ENCODE results near the gene BTRC. TPM values are rescaled to one million over a fixed set of nuclear protein-coding genes. Genes with fewer than 3 reads are reported as not detected.
"Not testable (repeated sequence)": the region's sequence is repeated elsewhere in the genome, so short reads cannot be mapped to it uniquely, and the experiment has no call there.

The BTRC gene
- total RNA-seq, 1 donor from 2014 or later: 16.7 TPM

DNA sequence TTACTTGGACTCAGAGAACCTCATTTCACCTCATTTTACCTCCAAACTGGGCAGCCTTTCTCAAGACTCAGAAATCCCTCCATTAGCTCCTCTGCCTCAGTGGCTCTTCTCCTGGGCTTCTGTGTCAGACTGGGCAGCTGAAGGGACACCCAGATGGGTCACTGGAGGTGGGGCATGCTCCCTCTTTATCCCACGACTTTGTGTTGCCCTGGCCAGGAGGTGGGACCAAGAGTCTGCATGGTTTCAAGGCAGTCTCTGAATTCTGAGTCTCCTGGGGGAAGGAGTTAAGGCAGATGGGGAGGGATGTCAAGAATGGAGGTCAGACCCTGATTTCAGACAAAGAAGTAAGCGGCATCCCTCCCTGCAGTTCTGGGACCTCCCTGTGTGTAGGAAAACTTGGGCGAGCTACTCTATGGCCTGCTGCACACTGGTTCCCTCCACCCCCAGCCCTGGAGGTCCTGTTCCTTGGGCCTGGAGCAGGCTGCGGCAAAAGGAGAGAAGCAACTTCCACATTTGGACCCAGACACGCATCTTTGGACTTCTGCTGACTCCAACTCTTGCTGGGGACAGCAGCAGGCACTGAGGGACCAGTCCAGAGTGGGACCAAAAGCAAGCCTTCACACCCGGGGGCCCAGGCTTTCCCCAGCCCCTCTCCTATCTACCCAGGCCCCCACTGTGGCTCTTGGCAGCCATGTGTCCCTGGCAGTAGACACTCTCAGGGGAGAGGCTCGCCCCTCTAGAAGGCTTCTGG lies 223.3 kb downstream of the BTRC start:
- no peak for DNase-seq (ENCODE audit: low read depth)

DNA sequence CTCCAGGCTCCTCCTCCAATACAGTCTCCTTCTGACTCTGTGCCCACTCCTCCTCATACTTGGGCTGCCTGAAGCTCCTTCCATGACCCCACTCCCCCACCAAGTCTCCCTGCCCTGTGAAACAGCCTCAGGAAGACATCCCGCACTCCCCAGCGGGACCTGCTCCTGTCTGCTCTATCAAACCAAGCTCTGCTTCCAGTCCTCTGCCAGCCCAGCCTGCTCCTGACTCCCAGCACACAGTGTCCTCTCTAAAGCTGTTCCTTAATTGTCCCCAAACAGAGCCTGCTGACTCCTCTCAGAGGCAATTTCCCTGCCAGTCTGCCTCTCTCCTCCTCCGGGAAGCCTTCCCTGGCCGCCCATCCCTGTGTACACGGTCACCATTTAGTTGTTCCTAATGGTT lies 224.2 kb downstream of the BTRC start:
- no peak for DNase-seq (ENCODE audit: low read depth)

DNA sequence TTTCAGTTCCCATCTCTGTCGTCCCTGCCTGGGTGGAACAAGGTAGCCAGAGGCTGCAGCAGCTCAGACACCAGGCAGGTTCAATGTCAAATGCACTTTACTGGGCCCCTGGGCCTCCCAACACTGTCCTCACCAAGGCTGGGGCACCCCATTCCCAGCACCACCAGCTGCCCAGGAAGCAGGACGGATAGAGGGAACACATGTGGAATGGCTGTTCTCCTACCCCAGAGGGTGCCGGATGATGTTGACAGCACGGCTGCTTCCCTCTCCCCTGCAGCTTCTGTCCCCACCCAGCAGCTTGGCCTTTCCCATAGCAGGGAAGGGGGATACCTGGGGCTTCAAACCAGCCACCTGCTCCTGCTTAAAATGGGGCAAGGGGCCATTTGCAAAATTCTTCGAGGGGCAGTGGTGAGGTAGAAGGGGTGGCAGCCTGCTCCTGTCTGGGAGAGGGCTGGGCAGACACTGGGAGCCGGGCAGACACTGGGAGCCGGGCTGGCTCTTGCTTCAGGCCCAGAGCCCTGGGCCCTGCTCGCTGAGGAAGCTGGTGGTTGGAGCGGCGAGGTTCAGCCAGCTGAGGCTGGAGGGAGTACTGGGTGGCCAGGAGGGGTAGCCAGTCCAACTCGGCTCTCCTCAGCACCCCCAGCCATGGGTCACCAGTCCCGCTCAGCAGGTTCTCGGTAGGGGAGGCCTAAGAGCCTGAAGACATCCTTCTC lies 225.0 kb downstream of the BTRC start:
- DNase-seq (ENCODE audit: low read depth): no peak

DNA sequence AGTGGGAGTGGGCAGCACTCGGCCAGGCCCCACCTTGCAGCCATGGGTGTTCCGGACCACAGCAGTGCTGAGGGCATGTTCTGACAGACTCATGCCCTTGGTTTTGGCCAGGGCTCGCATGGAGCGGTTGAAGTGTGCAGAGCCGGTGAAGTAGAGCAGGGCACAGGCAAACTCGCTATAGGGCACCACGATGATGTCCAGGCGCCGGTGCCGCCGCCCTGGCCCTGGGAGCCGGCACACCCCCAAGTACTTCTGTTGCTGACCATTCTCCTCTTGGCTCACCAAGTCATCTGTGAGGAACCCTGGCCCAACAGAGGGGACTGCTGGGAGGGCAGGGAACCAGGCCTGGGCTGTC lies 225.5 kb downstream of the BTRC start:
- no peak for DNase-seq (ENCODE audit: low read depth)

DNA sequence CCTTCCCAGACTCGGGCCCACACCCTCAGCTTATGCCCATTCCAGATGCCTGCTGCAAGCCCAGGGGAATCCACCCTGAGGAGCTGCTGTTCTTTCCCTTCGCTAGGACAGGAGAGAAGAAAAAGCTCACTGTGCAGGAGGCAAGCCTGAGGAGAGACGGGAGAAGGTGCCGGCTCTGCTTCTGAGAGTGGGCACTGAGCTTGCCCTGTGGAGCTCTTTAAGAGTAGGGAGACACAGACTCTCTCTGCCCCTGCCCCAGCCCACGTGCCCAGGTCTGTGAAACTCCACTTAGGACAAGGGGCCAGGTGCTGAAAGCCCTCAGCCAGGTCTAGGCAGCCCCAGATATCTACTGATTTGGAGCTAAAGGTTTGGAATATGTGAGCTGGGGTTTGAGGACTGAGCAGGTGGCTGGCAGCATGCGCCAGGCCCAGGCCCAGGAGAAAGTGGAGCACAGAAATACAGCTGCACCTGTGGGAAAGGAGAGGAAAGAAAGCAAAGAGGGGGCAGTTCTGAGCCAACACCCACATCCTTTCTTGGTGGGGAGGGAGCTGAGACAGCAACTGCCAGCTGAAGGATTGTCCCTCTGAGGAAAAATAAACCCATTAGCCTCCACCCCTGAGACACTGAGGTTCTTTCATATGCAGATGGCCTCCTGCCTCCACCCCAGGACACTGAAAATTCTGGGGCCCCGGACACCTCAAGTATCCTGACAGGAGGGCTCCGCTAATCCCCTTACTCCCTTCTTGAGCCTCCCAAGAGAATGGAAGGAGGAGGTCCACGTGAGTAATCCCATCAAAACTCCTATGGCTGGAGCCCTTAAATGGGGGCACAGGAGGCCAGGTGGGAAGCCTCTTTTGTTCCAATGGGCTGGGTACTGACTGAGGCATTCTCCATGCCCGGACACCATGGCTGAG lies 226.8 kb downstream of the BTRC start:
- DNase-seq (ENCODE audit: low read depth): no peak

DNA sequence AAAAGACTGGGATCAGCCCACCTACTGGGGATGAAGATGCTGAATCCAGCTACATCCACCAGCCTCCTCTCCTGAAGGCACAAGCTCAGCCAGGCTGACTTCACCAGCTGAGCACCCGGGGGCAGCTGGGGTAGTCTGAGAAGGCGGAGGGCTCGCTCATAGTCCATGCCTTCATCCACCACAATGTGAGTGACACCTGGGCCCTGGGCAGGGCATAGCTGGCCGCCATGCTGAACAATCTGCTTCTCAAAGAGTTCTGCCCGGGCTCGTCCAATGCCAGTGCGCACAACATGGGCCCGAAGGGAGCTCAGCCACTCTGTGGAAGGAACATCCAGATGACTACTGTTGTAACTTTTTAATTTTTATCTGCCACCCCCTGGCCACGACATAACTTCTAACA lies 231.9 kb downstream of the BTRC start:
- peak; percentile 9 for DNase-seq (ENCODE audit: low read depth)

DNA sequence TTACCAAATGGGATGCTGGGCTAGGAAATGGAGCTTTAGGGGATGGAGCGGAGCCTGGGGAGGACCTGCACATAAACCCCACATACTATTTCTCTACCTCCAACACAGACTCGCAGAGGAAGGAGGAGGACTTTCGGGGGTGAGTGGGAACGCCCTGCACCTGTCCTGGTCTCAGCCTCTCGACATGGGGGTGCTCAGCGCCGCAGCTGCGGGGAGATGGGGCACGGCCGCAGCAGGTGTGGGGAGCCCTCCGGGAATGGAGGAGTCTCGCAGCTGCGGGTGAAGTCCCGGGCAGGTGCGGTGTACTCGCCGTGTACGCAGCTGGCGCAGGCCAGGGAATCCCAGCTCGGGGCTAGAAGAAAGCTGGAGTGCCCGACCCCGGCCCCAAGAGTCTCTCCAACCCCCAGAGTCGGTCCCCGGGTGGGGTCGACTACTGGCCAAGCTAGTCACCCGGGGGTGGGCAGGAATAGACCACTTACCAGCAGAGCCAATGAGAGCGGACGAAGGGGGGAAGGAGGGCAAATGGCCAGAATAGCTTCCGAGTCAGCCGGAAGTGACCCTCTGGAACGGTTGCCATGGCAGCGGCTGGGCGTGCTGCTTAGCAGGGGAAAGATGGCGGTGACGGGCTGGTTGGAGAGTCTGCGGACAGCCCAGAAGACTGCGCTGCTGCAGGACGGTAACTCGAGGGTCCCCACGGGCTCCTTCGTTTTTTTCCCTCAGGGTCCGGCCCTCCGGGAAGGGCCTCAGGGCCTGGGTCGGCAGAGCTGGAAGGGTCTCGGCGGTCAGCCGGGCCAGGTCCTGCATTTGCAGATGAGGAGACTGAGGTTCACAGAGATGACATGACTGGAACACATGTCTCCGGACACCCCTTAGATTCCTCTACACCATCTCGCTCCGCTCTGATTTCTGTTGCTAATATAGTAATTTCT lies 234.0 kb downstream of the BTRC start, which contains the start of the genes DPCD and POLL:
TSS of gene DPCD (plus strand) at position 597 of the 929 bp plus-strand sequence. CDS start at position 613, 16 bp downstream.
TSS of gene POLL (minus strand) at position 533 of the 929 bp plus-strand sequence. CDS start 897 bp downstream, outside the sequence.
- peak; percentile 99 for DNase-seq (ENCODE audit: low read depth)

DNA sequence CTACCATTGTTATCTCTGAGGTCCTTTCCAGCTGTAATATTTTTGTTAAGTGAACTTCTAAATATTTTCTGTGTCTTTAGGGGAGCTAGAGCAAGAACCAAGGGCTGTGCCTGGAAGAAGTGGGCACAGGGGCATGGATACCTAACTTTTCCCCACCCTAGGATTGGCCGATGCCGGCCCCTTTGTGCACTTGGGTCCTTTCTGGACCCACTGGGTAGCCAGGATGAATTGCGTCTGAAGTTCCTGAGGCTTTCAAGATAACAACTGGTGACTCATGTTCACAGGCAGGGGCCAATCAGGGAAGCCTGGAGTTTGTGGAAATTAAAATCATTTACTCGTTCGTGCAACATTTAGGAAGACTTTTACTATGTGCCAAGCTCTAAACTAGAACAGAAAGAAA lies 234.9 kb downstream of the BTRC start:
- peak; percentile 24 for DNase-seq (ENCODE audit: low read depth)

DNA sequence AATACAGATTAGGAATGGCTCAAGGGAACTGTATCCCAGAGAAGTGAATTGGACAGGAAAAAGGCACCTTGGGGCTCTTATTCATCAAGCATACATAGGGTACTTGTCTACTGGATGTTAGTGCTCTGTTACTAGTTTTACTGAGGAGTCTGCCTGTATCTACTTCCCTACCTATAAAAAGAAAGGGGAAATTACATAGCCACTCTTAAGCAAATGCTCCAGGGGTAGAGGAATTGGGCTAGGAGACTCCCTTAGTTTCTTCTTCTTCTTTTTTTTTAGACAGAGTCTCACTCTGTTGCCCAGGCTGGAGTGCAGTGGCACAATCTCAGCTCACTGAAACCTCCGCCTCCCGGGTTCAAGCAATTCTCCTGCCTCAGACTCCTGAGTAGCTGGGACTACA lies 239.4 kb downstream of the BTRC start:
- not testable (repeated sequence) for DNase-seq (ENCODE audit: low read depth)

DNA sequence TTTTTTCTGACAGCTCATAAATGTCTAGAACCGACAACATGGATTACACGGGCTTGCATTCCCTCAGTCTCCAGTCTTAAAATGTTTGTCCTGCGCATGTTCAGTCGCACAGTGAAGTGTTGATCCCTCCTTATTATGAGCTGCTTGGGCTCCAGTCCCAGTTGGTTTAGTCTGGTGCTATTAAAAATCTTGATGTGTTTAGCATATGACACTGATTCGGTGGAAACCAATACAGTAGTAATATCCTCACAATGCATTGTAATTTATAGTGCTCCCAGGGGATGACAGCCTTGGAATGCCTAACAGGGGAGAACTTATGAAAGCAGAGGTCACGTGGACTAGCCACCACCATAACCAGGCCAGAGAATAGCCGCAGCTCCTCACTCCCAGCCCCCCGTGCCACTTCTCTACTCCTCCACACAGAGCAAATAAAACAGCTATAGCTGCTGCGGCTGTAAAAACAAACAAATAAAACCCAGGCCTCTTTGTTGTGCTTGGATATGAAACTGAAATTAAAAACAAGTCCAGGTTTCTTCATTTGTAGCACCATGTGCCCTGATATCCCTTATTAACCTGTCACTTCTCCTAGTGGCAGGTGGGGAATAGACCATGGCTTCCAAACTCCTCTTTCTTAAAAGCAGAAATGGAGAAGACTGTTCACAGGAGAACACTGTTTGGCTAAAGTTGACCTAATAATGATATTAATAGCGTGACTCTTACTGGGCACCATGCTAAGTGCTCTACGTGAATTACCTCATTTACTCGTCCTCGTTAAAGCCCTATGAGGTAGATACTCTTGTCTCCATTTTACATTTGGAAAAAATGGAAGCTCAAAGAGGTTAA lies 241.8 kb downstream of the BTRC start:
- DNase-seq (ENCODE audit: low read depth): no peak

DNA sequence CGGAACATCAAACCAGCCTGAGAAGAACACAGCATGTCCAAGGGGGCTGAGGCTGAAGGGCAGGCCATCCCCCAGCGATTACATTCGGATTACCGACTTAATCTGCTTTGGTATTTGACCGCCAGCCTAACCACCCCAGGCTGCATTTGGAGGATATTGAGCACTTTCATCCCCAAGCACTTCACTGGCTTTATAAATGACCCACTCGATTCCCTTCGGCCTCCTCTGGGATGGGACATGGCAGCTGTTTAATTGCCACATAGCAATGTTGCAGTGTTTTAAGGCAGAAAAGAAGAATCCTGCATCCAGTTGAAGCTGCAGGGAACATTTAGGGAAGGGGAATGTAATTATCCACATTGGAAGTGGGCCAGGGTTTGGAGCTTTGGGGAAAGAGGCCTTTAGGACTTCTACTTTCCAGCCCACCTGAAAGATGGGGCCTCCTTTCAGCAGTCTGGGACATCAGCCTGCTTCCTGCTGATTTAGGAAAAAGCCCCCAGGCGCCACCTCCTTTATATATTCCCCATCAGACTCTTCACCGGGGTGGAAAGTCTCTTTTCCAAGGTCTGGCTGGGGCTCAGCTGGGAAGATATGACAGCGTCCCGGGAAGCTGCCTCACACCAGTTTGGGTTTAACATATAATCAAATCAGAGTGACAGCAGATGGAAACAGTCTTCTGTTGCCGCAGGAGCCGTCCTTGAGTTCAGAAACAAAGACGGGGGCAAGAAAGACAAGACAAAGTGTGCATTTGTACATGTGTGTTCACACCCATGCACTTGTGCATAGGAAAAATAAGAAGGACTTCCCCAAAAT lies 243.3 kb downstream of the BTRC start:
- no peak for DNase-seq (ENCODE audit: low read depth)

DNA sequence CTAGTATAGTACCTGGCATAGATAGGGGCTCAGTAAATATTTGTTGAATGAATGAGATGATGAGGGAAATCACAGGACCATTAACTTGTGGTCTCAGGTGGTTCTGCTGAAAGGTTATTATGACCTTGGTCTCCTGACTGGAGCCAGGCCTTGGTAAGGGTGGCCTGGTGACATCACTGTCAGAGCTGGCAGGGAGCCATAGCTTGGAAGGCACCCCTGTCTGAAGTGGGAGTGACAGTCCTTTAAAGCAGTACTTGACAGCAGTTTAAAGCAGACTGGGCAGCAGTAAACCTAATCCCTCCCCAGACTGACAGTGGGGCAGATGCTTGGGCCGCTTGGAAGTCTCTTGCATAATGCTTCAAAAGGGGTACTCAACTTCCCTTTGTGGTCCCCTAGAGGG lies 247.6 kb downstream of the BTRC start:
- no peak for DNase-seq (ENCODE audit: low read depth)

DNA sequence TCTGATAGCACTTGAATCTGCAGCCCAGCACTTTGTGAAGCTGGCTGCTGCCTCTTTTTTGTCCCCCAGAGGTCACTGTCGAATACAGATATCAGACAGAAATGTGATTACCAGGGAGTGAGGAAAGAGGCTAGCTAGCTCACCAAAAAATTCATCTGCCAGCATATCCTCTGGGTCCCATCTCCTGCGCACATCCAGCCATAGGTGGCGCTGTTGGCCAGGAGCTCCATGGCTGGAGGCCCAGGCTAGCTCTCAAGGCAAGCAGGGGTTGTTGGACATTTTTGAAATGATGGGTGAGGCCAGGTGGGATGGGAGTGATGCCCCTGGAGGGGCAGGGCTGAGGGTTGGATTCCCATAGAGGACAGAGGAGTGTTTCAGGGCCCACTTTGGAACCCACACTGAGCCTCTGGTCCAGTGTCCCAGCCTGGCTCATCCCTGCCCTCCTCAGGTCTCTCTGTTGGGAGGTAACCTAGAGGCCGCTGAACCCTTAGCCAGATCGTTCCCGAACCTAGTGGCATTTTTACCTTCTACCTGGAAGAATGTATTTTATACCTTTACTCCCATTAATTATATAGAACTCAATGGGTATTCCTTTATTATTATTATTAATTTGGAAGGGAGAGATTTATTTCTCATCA lies 248.9 kb downstream of the BTRC start:
- DNase-seq (ENCODE audit: low read depth): peak; percentile 85

Small RNAs within 50 kb of the gene (microRNA-seq; reads per million reads assigned to microRNA genes)
- gene MIR3158-1 (not detected), gene MIR3158-2 (not detected)

Other genes with a start within 250 kb of the BTRC start
- not detected in 2 replicates for gene TLX1, start 222.9 kb upstream of the BTRC start, total RNA-seq
- gene LBX1, start 124.7 kb upstream of the BTRC start, total RNA-seq: 11.7 and 14.1 TPM in 2 replicates
- 15.3 and 16.0 TPM in 2 replicates for gene POLL, start 234.1 kb downstream of the BTRC start, total RNA-seq
- 45.3 and 69.0 TPM in 2 replicates for gene DPCD, start 234.2 kb downstream of the BTRC start, total RNA-seq